GM18505 (cell line): Measurements from ENCODE around the gene SLC10A7.

Experiments used
- ATAC-seq: cut with Tn5 transposase; IDR thresholded peaks from one replicate; pipeline ENCODE4 v1.9.1; 2021; ENCODE audit not compliant: unreplicated experiment
- POLR2A ChIP-seq: IDR thresholded peaks from 4 replicates; pipeline ENCODE4 v1.6.1; 2011; ENCODE audit warnings: borderline replicate concordance; ENCODE audit not compliant: insufficient read depth, insufficient read length; ENCODE audit errors: extremely low read depth

The SLC10A7 gene

DNA sequence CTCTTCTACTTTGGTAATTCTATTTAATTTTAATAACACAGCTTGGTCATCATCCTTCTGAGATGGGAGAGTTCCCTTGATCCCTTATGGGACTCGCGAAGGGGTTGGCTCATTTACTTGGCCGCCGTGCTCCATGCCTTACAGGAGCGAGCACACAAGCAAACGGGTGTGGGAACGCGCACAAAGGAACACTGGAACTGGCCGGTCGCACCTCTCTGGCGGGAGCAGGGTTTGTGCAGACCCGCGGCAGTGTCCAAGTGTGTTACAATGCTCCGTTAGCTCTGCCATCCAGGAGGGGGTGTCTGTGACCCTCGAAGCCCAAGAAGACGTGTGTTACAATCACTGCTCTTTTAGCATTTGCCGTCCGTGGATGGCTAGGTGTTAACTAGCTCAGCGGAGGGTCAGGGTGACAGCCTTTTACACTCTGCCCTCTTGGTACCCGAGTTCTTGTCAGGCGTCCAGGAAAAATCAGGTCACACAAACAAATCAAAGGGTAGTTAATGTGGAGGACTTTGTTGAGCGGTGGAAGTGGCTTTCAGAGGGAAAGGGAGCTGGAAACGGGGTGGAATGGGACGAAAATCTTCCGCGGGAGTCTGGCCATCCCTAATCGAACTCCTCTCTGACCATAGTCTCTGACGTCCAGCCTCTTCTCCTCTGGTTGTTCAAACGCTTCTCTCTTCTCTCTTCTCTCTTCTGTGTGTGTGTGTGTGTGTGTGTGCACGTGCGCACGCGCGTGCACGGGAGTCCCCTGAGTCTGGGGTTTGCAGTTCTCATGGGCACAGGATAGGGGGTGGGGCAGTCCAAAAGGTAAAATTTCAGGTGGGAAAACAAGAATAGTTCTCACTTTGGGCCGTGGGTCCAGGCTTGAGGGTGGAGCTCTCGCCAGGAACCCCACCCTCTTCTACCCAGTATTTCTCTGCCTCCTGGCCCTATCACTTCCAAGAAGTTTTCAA is 76.3 kb downstream of the SLC10A7 start:
- ATAC-seq = no peak
- no peak for TF ChIP-seq POLR2A

DNA sequence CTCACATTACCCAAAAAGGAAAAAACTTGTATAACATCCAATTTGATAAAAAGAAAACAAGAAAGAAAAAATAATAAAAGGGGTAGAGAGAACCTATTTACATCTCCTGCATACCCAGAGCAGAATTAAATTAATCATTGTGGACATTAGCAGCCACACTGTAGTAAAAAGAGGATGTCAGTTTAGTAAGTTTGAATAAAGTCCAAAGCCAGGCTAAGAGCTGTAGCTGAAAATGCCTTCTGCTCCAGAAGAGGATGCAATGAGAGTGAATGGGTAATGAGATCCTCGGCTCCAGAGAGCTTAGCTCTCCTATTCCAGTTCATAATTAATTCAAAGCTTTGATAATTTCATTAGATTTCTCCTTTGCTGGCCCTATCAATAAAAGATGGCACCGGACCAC is 78.2 kb downstream of the SLC10A7 start:
- no peak for TF ChIP-seq POLR2A

DNA sequence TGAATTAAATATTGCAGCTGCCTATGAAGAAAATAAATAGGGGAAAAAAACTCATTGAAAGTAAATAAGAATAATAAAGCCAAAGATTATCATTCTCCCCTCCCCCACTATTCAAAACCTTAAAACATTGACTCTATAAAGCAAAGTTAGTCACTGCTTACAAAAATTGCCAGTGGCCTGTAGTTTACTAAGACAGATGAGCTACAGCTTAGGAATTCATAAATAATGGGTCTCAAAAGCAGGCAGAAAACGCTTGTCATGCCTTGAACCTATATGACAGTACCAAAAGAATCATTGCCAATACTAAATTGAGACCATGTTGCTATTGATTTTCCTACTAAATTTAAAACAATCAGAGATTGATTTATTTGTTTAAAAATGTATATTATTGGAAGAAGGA is 78.9 kb downstream of the SLC10A7 start:
- no peak for ATAC-seq

More for the DNA sequence above, 78.2 kb downstream of the SLC10A7 start:
- no peak for ATAC-seq

DNA sequence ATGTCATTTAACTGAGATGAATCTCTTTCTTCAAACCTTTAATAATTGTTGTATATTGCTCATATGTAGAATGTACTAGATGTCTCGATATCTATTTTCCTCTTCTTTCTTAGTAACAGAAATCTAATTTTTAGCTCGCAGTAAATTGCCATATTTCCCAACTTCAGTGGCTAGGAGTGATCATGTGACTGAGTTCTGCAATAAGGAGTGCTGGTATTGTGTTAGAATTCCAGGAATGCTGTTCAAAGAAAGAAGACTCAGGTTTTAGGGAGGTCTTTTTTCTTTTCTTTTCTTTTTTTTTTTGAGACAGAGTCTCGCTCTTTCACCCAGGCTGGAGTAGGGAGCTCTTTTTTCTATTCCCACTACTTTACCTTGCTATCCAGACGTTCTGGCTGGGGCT is 81.7 kb downstream of the SLC10A7 start:
- no peak for TF ChIP-seq POLR2A
- no peak for ATAC-seq

More for the DNA sequence above, 78.9 kb downstream of the SLC10A7 start:
- no peak for TF ChIP-seq POLR2A

DNA sequence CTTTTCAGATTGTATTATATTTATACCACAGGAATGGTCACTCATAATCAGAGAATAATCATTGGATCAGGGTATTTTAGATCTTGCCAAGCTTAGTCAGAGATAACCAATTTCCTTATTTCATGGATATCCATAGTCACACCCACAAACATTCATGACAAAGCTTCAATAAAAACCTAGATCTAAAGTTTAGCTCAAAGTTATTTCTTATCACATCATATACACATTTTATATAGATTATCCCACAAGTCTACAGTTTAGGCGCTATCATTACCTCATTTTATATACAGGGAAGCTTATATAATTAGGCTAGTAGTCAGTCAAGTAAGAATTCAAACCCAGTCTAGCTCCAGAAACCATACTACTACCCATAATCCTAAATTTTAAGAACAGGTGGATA is 82.3 kb downstream of the SLC10A7 start:
- TF ChIP-seq POLR2A = no peak
- no peak for ATAC-seq

DNA sequence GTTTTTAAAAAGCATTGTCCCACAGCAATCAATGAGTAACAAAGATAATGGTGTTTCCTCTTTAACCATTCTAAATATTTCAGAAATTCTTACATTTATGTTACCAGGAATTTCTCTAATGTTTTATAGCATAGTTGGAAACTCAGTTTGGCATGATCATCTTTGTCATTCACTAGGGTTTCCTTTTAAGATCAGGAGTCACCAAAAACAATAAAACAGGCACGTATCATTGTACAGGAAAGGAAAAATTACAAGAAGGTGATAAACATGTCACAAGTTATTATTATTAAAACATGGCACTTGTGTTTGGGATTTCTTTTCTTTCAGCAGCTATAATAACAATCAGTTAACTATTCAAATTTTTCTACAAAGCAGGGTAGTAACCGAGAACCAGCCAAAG is 84.0 kb downstream of the SLC10A7 start:
- no peak for ATAC-seq
- TF ChIP-seq POLR2A = no peak

DNA sequence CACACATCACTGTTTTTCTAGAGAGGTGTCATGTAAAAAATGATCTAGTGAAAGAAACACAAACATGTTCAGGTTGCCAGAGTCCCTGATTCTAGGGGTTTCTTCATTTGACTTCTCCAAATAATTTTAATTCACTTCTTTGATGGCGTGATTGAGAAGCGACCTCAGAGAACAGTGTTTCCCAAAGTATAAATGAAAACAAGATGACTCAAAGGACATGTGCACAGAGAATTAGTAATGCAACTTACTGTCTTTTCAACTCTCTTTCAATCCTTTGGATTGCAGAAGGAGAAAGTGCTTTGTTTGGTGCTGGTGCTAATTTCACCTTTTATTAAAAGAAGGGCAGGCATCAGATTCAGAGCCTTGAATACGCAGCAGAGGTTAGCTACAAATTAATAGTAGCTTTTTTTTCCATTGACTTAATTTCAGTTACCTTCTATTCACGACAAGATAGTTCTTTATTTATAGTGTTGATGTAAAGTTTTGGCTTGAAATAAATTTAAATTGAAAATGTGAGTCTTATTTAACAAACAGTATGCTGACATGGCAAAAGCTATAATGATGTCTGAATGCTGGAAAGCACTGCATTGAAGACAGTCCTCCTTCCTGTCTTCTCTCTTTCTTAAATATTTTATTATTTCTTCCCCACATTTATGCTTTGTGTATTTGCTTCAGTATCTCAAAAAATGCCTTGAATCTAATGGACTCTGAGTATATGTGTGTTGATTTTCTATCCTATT is 85.1 kb downstream of the SLC10A7 start:
- no peak for TF ChIP-seq POLR2A
- no peak for ATAC-seq

DNA sequence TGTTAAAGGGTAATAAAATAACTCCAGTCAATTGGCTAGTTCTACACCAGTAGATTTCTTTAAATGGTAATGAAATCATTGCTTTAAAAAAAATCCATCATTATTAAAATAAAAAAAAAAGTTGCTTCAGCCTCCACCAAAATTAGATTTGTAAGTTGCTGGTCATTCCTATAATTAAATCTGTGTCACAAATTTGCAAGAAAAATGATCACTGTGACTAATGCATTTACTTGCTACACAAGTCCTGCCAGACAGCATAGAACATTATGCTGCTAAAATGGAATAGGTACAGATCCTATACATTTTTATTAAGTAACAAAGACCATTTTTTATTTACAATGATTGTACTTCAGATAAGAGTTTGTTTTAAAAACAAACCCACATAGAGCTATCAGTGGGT is 85.8 kb downstream of the SLC10A7 start:
- no peak for ATAC-seq
- TF ChIP-seq POLR2A = no peak

DNA sequence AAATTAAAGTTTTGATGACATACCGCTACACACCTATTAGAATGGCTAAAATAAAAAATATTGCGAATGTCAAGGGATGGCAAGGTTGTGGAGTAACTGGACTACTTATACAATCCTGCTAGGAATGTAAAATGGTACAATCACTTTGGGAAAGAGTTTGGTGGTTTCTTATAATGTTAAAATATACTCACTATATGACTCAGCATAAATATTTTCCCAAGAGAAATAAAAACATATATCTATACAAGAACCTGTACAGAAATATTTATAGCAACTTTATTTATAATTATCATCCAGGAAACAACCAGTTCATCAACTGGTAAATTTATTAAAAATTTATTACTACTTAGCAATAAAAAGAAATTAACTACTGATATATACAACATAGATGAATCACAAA is 89.7 kb downstream of the SLC10A7 start:
- no peak for ATAC-seq
- TF ChIP-seq POLR2A = no peak

DNA sequence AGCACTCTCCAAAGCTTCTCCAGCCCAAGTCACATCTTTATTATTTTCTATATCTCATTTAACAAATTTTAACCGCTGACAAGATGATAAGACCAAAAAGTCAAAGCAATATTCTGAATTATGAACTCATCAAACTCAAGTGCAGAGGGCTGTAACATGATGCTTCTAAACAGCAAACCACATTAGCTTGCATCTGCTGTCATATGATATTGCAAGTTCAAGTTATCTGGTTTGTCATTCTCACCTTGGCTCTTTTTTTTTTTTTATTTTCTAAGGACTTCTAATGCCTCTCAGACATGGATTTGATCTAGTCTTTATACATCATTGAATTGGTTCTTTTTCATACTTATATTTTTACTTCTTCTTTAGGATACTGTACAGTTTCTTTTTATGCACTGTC is 93.4 kb downstream of the SLC10A7 start:
- no peak for ATAC-seq
- TF ChIP-seq POLR2A = no peak

DNA sequence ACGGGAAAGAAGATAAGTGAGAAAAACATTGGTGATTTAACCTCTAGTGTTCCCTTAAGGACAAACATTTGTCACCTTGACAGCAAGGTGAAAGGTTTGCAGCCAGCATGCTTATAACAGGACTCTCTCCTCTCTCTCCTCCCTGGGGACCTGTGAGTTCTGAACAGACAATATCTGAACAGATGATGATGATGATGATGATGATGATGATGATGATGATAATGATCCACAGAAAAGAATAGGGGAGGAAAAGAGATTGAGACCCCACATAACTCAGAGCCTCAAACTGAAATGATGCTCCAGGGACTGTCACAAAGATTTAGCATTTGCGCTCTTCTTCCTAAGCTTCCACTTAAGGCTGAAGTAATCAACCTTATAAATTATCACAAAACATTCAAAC is 103.9 kb downstream of the SLC10A7 start:
- no peak for ATAC-seq

DNA sequence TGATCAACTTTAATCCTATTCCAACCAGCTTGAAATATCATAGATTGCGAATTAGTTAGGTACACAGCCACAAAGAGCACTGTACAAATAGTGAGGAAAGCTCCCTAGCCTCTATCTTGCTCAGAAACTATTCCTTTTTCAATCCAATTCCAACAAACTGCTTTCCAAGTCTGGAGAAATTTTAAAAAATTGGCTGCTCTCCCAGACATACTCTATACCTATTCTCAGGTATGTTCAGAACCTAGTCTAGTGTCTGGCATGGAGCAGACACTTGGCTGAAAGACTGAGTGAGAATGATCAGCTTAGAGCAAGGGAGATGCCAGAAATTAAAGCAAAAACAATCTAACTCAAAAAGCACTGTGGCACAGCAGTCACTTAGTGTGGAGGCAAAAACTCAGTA is 105.9 kb downstream of the SLC10A7 start:
- ATAC-seq = no peak
- TF ChIP-seq POLR2A = no peak

More for the DNA sequence above, 103.9 kb downstream of the SLC10A7 start:
- no peak for TF ChIP-seq POLR2A

DNA sequence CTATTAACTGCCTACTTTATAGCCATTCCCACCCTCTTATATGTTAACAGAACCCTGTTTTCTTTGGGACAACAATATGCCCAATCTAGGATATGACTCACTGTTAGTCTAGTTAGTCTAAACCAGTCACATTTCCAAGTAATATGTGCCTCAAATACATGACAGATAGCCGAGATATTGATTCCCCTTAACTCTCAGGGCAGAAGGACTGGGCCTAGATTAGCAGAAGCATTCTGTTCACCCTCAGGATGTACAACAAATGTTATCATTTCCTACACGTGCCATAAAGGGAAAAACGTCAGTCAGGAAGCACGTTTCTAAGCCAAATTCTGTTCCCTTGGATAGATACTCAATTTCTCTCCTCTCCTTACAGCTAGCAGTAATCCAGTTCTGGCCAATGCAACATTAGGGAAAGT is 114.1 kb downstream of the SLC10A7 start:
- no peak for TF ChIP-seq POLR2A
- ATAC-seq = no peak

DNA sequence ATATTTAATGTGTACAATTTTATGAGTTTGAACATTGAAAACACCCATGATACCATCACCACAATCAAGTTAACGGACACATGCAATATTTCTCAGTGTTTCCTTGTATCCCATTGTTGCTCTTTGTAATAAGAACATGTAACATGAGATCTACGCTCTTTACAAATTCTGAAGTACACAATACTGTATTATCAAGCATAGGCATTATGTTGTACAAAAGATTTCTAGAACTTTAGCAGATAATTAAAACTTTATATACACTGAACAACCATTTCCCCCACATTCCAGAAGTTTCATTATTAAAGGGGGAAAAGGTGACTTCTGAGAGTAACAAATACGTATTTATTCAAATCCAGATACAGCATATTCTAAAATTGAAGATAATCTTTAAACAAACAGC is 114.5 kb downstream of the SLC10A7 start:
- TF ChIP-seq POLR2A = no peak
- ATAC-seq = no peak

DNA sequence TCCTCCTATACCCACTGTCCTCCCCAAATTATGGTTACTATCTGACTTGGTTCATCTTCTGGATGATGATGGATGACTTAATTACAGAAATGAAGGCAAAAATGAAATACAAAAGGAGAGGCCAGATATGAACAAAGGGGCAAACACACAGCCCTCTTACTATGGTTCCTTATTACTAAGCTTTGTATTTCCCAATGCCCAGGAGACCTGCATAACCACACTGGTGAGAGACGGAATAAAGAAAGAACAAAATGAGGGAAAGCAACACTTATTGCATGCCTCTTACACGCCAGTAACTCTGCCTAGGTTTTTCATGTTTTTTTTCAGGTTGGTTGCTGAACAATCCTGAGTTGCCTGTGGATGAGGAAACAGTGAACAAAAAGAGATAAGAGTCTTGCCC is 120.5 kb downstream of the SLC10A7 start:
- TF ChIP-seq POLR2A = no peak
- no peak for ATAC-seq
